HS-5 (cell line): ENCODE measurements around the gene NPLOC4.

ENCODE experiments used
- DNase-seq: peaks from one replicate; pipeline ENCODE4 v3.0.0-alpha.2; 2012; ENCODE audit warnings: low read depth

The NPLOC4 gene

GRCh38 chr17:81565231-81565630 is 71.7 kb downstream of the NPLOC4 start:
- no peak for DNase-seq

GRCh38 chr17:81564778-81565177 is 72.1 kb downstream of the NPLOC4 start:
- no peak for DNase-seq

- no peak for DNase-seq
These were observed 72.9 kb downstream of the NPLOC4 start for GRCh38 chr17:81563861-81564586.

- DNase-seq: no peak
These were observed 75.4 kb downstream of the NPLOC4 start for GRCh38 chr17:81561494-81561885.

GRCh38 chr17:81558941-81559806 is 77.7 kb downstream of the NPLOC4 start:
- DNase-seq: no peak

- DNase-seq: no peak
These were observed 78.8 kb downstream of the NPLOC4 start for GRCh38 chr17:81558115-81558468.

GRCh38 chr17:81557276-81558114 is 79.4 kb downstream of the NPLOC4 start:
- no peak for DNase-seq

- no peak for DNase-seq
These were observed 80.0 kb downstream of the NPLOC4 start for GRCh38 chr17:81556863-81557262.

GRCh38 chr17:81556175-81556691 is 80.7 kb downstream of the NPLOC4 start:
- DNase-seq: no peak

GRCh38 chr17:81553616-81554181 is 83.2 kb downstream of the NPLOC4 start:
- peak; percentile 97 for DNase-seq

- DNase-seq: peak; percentile 54
These were observed 83.8 kb downstream of the NPLOC4 start for GRCh38 chr17:81553018-81553615.

- DNase-seq: peak; percentile 33
These were observed 84.5 kb downstream of the NPLOC4 start, which contains the start of gene FAAP100 for GRCh38 chr17:81552244-81553017. FAAP100 (minus strand) TSS chr17:81552353; CDS start chr17:81552330, 23 bp downstream.

- DNase-seq: no peak
These were observed 85.3 kb downstream of the NPLOC4 start for GRCh38 chr17:81551458-81552243.

- DNase-seq: no peak
These were observed 86.0 kb downstream of the NPLOC4 start for GRCh38 chr17:81550830-81551457.

GRCh38 chr17:81550285-81550684 is 86.6 kb downstream of the NPLOC4 start:
- DNase-seq: no peak

- no peak for DNase-seq
These were observed 87.1 kb downstream of the NPLOC4 start for GRCh38 chr17:81549826-81550225.

GRCh38 chr17:81549031-81549557 is 87.8 kb downstream of the NPLOC4 start:
- no peak for DNase-seq

- no peak for DNase-seq
These were observed 89.3 kb downstream of the NPLOC4 start for GRCh38 chr17:81547614-81547982.
